Activated CD4-positive, alpha-beta T cell treated with anti-CD3 and anti-CD28 coated beads, Interleukin-2, amount 10 ng/mL, durations not matched to agents 7 days and 5 days (primary cell): ENCODE data around the gene C1orf21. TPM values are rescaled to one million over a fixed set of nuclear protein-coding genes. Genes with fewer than 3 reads are reported as not detected.
A peak's percentile ranks its signal among the peaks of the same experiment; 100 is the strongest.
"Not testable (repeated sequence)": the region's sequence is repeated elsewhere in the genome, so short reads cannot be mapped to it uniquely, and the experiment has no call there.

ENCODE experiments used
- CTCF ChIA-PET: fragments of 350-600 bp; sonication (Branson Sonifier 250); formaldehyde crosslinking; loops from one replicate; lab custom pipeline; 2021; ENCODE audit warnings: antibody characterized with exemption; lab: Charles Lee
- POLR2A ChIA-PET: fragments of 350-600 bp; sonication (Branson Sonifier 250); formaldehyde crosslinking; loops from one replicate; lab custom pipeline; 2021; ENCODE audit warnings: antibody characterized with exemption; lab: Charles Lee
- DNase-seq: peaks from one replicate; pipeline ENCODE4 v3.0.0-alpha.2; 2020
- H3K27ac Mint-ChIP-seq: one replicate; pipeline ENCODE4 v1.8.0; 2021; ENCODE audit warnings: mild to moderate bottlenecking, moderate library complexity, mixed read lengths
- H3K27me3 Mint-ChIP-seq: one replicate; pipeline ENCODE4 v1.8.0; 2021; ENCODE audit warnings: mixed read lengths
- H3K36me3 Mint-ChIP-seq: one replicate; pipeline ENCODE4 v1.8.0; 2021; ENCODE audit warnings: low read depth, mixed read lengths
- H3K4me1 Mint-ChIP-seq: one replicate; pipeline ENCODE4 v1.8.0; 2021; ENCODE audit warnings: mixed read lengths
- H3K4me3 Mint-ChIP-seq: one replicate; pipeline ENCODE4 v1.8.0; 2021; ENCODE audit warnings: mild to moderate bottlenecking, moderate library complexity, mixed read lengths
- H3K9me3 Mint-ChIP-seq: one replicate; pipeline ENCODE4 v1.8.0; 2021; ENCODE audit warnings: mixed read lengths
- total RNA-seq, 2 experiments: library from RNA; stranded (reverse); gene quantifications; one replicate each; pipeline ENCODE4 v1.2.3, GENCODE V29; 2021

Gene C1orf21
- total RNA-seq = 1 to 10 TPM; 7.4 to 8.1 TPM

GRCh38 chr1:184386312-184387068 lies at the start of gene C1orf21:
Gene C1orf21 (plus strand): TSS chr1:184387029. CDS start chr1:184477510, 90,481 bp downstream.
- POLR2A ChIA-PET = no interaction called here
- Mint-ChIP-seq H3K9me3 (no peaks in the 10 kb centered on the region), H3K36me3 (peaks cover 2% of the 10 kb centered on the region), H3K4me1 (peaks cover 17% of the 10 kb centered on the region), H3K4me3 (peak within 1 kb of the TSS; percentile 78), H3K27ac (peak within 1 kb of the TSS; percentile 80), H3K27me3 (peaks cover 79% of the 10 kb centered on the region)
- peak; percentile 80 for DNase-seq
- CTCF ChIA-PET = interaction anchor here (0.9 to 1.4 kb wide), 2 partner anchors 13 to 26 kb away, joined by 3 to 4 read pairs; no protein-coding TSS in a partner anchor

GRCh38 chr1:184337865-184338264 lies 49.0 kb upstream of the C1orf21 start:
- DNase-seq, H3K4me3 Mint-ChIP-seq, H3K27me3 Mint-ChIP-seq, H3K27ac Mint-ChIP-seq, H3K9me3 Mint-ChIP-seq, H3K36me3 Mint-ChIP-seq, POLR2A ChIA-PET, H3K4me1 Mint-ChIP-seq, CTCF ChIA-PET: not testable (repeated sequence)

- H3K27me3 Mint-ChIP-seq = peaks cover 6% of the 10 kb centered on the region
- H3K9me3 Mint-ChIP-seq = peaks cover 4% of the 10 kb centered on the region
- H3K36me3 Mint-ChIP-seq = no peaks in the 10 kb centered on the region
- no peaks in the 10 kb centered on the region for H3K4me1 Mint-ChIP-seq
- DNase-seq = no peak
- H3K4me3 Mint-ChIP-seq = no peak overlapping the region
- no peak overlapping the region for H3K27ac Mint-ChIP-seq
- CTCF ChIA-PET = no interaction called here
- POLR2A ChIA-PET = no interaction called here
These were observed 45.8 kb upstream of the C1orf21 start for GRCh38 chr1:184340984-184341383.

GRCh38 chr1:184350573-184350972 lies 36.3 kb upstream of the C1orf21 start:
- ChIA-PET POLR2A (no interaction called here), CTCF (no interaction called here)
- no peak for DNase-seq
- H3K9me3 Mint-ChIP-seq = no peaks in the 10 kb centered on the region
- peaks cover 12% of the 10 kb centered on the region for H3K27me3 Mint-ChIP-seq
- no peak overlapping the region for H3K27ac Mint-ChIP-seq
- H3K4me3 Mint-ChIP-seq = no peak overlapping the region
- H3K4me1 Mint-ChIP-seq = no peaks in the 10 kb centered on the region
- H3K36me3 Mint-ChIP-seq = no peaks in the 10 kb centered on the region

GRCh38 chr1:184351416-184351975 lies 35.3 kb upstream of the C1orf21 start:
- no peak for DNase-seq
- no peak overlapping the region for H3K4me3 Mint-ChIP-seq
- ChIA-PET POLR2A (no interaction called here), CTCF (no interaction called here)
- no peaks in the 10 kb centered on the region for H3K36me3 Mint-ChIP-seq
- H3K4me1 Mint-ChIP-seq = no peaks in the 10 kb centered on the region
- H3K9me3 Mint-ChIP-seq = no peaks in the 10 kb centered on the region
- H3K27ac Mint-ChIP-seq = no peak overlapping the region
- peaks cover 12% of the 10 kb centered on the region for H3K27me3 Mint-ChIP-seq

- POLR2A ChIA-PET = no interaction called here
- no peak overlapping the region for H3K27ac Mint-ChIP-seq
These were observed 34.1 kb upstream of the C1orf21 start for GRCh38 chr1:184352776-184353175.

GRCh38 chr1:184354719-184355118 lies 32.1 kb upstream of the C1orf21 start:
- POLR2A ChIA-PET = no interaction called here
- H3K27ac Mint-ChIP-seq = no peak overlapping the region
- CTCF ChIA-PET = no interaction called here
- H3K4me1 Mint-ChIP-seq = no peaks in the 10 kb centered on the region
- H3K4me3 Mint-ChIP-seq = no peak overlapping the region
- no peaks in the 10 kb centered on the region for H3K9me3 Mint-ChIP-seq
- no peaks in the 10 kb centered on the region for H3K36me3 Mint-ChIP-seq
- H3K27me3 Mint-ChIP-seq = peaks cover 9% of the 10 kb centered on the region
- no peak for DNase-seq

More at GRCh38 chr1:184352776-184353175, 34.1 kb upstream of the C1orf21 start:
- Mint-ChIP-seq H3K27me3 (peaks cover 10% of the 10 kb centered on the region), H3K4me1 (no peaks in the 10 kb centered on the region), H3K36me3 (no peaks in the 10 kb centered on the region), H3K4me3 (no peak overlapping the region), H3K9me3 (no peaks in the 10 kb centered on the region)
- CTCF ChIA-PET = no interaction called here
- no peak for DNase-seq

- H3K36me3 Mint-ChIP-seq = no peaks in the 10 kb centered on the region
- no peaks in the 10 kb centered on the region for H3K4me1 Mint-ChIP-seq
- POLR2A ChIA-PET = no interaction called here
- peaks cover 9% of the 10 kb centered on the region for H3K27me3 Mint-ChIP-seq
- H3K4me3 Mint-ChIP-seq = no peak overlapping the region
- H3K9me3 Mint-ChIP-seq = no peaks in the 10 kb centered on the region
- no peak for DNase-seq
- H3K27ac Mint-ChIP-seq = no peak overlapping the region
- CTCF ChIA-PET = no interaction called here
These were observed 29.9 kb upstream of the C1orf21 start for GRCh38 chr1:184356891-184357290.

GRCh38 chr1:184358256-184358655 lies 28.6 kb upstream of the C1orf21 start:
- CTCF ChIA-PET = no interaction called here
- H3K27ac Mint-ChIP-seq = no peak overlapping the region
- POLR2A ChIA-PET = no interaction called here

GRCh38 chr1:184359909-184360308 lies 26.9 kb upstream of the C1orf21 start:
- Mint-ChIP-seq H3K27ac (no peak overlapping the region), H3K4me3 (no peak overlapping the region), H3K4me1 (no peaks in the 10 kb centered on the region), H3K27me3 (peaks cover 5% of the 10 kb centered on the region), H3K36me3 (no peaks in the 10 kb centered on the region), H3K9me3 (no peaks in the 10 kb centered on the region)
- no peak for DNase-seq
- ChIA-PET CTCF (interaction anchor here (0.6 to 0.7 kb wide), 2 partner anchors 11 to 30 kb away, joined by 3 read pairs; no protein-coding TSS in a partner anchor), POLR2A (no interaction called here)

More at GRCh38 chr1:184358256-184358655, 28.6 kb upstream of the C1orf21 start:
- H3K4me1 Mint-ChIP-seq = no peaks in the 10 kb centered on the region
- H3K9me3 Mint-ChIP-seq = no peaks in the 10 kb centered on the region
- H3K36me3 Mint-ChIP-seq = no peaks in the 10 kb centered on the region
- H3K4me3 Mint-ChIP-seq = no peak overlapping the region
- H3K27me3 Mint-ChIP-seq = peaks cover 6% of the 10 kb centered on the region
- no peak for DNase-seq

GRCh38 chr1:184362876-184363275 lies 24.0 kb upstream of the C1orf21 start:
- H3K27me3 Mint-ChIP-seq = peaks cover 3% of the 10 kb centered on the region
- no peaks in the 10 kb centered on the region for H3K9me3 Mint-ChIP-seq
- H3K4me1 Mint-ChIP-seq = no peaks in the 10 kb centered on the region
- no peak for DNase-seq
- H3K27ac Mint-ChIP-seq = no peak overlapping the region
- H3K4me3 Mint-ChIP-seq = no peak overlapping the region
- ChIA-PET CTCF (no interaction called here), POLR2A (no interaction called here)
- no peaks in the 10 kb centered on the region for H3K36me3 Mint-ChIP-seq

GRCh38 chr1:184365699-184366098 lies 21.1 kb upstream of the C1orf21 start:
- Mint-ChIP-seq H3K27ac (no peak overlapping the region), H3K36me3 (no peaks in the 10 kb centered on the region), H3K9me3 (no peaks in the 10 kb centered on the region), H3K4me3 (no peak overlapping the region), H3K4me1 (no peaks in the 10 kb centered on the region), H3K27me3 (peaks cover 15% of the 10 kb centered on the region)
- ChIA-PET CTCF (no interaction called here), POLR2A (no interaction called here)
- no peak for DNase-seq

- DNase-seq = no peak
- ChIA-PET POLR2A (no interaction called here), CTCF (no interaction called here)
- Mint-ChIP-seq H3K27ac (no peak overlapping the region), H3K4me1 (no peaks in the 10 kb centered on the region), H3K4me3 (no peak overlapping the region), H3K9me3 (no peaks in the 10 kb centered on the region), H3K27me3 (peaks cover 19% of the 10 kb centered on the region), H3K36me3 (no peaks in the 10 kb centered on the region)
These were observed 19.8 kb upstream of the C1orf21 start for GRCh38 chr1:184366997-184367396.
